NCI-H2081 (cell line): ENCODE data around the gene BARX2.

Experiments
- DNase-seq, 2 experiments: peaks; one replicate each; lab custom pipeline; 2025; lab: John Stamatoyannopoulos, UW

The BARX2 gene

DNA sequence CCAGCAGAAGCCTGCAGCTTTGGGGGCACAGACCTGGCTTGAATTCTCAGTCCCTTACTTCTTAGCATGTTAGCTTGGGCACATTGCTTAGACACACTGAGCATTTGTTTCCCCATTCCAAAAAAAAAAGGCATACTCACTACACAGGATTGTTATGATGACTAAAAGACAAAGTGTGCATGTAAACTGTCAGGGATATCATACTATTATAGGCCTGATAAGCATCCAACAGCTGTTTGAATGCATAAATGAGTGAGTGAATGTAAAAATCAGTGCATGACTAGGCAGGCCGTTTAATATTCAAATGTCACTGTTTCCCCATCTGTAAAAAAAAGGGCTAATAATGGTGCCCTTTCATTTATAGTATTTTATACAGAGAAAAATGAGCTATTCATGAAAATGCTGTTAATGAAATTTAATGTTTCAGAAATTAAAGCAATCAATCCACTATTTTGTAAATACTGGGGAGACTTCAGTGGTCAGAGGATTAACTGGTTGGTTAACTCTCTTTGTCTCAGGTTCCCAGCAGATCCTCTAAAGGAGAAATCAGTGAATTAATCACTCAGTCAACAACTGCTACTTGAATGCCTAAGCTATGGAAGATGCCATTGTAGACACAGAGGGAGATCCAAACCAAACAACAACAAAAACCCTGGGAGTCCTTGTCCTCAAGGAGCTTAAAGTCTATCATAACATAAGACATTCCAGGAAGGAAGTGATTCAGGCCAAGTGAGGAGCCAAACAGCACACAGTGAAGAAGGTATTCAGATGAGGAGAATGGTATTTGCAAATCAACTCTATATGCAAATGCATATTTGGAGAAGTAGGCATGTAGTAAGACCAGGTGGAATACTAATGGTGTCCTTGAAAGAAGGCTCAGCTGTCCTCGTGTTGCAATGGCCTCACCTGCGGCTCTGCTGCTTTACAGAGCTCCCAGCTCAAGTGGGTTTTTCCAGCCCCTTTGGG is 26.8 kb downstream of the BARX2 start:
- DNase-seq = no peak

DNA sequence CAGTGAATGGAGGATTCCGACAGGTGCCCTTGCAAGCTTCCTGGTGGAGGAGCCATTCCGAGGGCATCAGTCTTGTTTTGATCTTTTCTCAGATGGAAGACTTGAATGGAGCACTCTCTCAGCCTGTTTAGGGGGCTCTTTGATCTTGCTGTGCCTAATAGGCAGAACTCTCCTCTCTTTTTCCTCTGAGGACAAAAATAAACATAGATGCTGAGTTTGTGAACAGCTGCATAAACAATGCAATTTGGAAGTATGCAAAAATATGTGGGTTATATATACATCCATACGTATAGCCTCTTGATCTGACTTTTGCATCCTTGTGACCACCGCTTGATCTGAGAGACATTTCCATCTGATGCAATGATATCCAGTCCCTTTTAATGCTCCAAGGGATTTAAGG is 29.1 kb downstream of the BARX2 start:
- DNase-seq = no peak

DNA sequence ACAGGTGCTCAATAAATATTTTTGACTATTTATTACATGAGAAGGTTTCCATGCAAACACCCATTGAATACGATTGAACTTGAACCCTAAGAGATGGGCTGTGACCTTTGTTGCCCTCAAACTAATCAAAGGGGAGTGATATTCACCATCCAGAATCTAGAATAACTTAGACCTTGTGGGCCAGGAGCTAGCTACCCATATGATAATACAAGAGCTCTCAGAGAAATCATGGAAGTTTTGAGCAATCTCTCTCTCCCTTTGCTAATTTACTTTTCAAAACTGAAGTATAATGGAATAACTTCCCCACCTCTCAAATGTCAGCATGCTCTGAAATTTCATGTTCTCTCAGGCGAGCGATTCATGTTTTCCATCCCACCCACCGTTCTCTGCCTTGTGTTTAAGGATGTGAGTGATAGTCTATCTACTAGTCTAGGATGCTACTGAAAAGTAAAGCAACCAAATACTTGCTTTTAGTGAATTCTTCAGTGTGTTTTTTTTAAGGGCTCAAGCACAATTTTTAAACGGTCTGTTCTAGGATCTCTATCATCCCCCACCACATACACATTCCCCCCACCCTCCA is 33.3 kb downstream of the BARX2 start:
- no peak for DNase-seq

DNA sequence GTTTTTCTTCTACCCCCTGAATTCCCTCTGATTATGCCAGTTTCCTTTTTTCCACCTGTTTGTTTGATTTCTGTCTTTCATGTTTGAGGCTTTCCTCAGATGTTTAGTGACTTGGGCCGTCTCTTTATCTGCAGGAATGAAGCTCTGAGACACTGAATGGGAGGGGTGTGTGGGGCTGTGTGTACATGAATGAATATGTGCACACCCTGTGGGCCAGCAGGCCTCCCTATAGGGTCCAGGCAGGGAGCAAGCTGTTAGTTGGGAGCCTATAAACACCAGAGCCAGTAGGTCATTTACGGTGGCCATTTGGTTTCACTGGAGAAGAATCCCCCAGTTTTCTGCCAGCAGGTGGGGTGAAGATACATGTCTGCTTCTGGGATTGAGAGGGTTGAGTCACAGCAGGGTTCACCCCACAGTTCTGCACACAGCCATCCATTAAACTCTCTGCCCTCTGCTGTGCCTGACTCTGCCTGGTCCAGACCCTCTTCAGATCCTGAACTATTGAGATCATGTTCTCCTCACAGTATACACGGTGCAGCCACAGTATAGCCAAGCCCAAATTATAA is 34.8 kb downstream of the BARX2 start:
- DNase-seq = no peak

DNA sequence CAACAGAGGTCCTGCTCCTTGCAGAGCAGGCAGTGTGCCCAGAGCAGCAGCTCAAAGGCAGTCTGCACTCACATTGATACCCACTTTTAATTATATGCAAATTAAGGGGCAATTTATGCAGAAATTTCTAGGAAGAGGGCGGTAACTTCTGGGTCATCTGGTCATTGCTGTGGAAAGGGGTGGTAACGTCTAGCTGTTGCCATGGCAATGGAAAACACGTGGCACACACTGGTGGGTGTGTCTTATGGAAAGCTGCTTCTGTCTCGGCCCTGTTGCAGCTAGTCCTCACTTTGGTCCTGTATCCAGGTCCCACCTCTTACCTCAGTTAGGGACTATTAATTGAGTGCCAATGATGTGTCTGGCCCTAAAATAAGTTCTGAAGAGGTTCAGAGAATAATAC is 36.8 kb downstream of the BARX2 start:
- no peak for DNase-seq

DNA sequence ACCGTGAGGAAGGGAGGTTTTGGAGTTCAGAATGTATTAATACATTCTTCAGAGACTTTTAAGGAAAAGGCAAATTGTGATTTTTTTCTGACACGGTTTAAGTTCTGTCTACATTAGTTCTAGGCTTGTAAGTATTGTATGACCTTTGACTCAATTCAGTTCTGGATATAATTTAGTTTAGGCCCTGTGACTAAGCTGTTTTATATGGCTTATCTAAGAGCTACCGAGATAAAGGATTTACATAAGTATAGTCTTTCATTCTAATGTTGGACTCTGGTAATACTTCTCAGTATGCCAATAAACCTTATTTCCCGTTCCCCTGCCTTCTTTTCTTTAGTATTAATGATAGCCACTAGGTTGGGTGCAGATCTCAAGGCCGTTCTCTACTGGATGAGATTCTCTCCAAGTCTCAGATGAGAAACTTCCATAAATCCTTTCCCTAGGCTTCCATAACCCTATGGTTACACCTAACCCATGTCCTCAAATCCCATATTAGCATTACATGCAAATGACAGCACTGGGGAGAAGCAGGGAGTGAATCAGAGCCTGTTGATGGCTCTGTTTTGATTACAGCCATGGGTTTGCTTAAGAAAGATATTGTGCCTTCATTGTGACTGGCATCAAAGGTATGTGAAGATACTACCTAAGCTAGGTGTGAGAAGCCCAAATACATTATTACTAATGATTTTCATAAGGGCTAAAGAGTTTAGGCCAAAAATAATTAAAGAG is 38.7 kb downstream of the BARX2 start:
- no peak for DNase-seq

DNA sequence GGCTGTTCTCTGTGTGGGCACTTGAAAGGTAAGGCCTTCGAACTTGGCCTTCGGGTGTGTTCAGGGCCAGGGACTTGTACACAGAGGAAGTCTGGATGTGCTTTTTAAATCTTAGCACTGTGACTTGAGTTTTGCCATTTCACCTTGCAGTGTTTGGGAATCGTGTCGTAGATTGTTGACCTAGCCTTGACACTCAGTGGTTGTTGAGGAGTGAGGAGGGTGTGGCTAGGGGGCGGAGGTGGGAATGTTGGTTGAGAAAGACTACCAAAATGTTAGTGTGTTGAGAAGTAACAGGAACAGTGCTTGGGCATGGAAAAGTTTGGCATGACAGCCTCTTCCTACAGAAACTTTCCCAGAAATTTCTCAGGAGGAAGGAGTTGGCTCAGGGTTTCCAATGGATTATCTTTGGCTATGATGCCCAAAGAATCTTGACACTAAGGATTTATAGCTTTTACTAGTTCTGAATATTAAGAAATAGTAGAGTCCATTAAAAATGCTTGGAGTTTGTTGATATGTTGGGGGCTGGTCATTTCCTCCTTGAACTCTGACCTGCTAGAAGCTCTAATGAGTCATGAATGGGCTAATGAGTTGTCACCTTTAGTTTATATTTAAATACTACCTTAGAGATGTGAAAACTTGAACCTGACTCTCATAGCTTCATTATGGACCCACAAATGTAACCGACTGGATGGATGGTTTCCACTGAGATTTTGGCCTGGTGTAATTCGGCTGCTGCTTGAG is 40.6 kb downstream of the BARX2 start:
- DNase-seq = no peak

DNA sequence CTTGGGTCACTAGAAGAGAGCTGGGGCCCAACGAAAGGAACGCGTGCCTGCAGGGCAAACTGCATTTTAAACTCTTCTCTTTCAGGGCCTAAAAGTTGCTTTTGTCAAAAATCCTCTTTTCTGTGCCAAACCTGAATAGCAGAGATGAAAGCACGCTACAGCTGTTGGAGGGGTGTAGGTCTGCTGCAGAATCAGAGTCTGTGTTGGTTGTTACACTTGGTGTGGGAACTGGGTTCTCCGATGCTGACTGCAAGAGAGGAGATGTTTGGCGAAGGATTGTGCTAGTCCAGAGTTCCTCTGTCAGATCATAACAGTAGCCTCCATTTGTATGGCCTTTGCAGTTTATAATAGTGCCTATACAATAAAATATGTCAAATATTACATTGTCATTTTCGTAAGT is 41.8 kb downstream of the BARX2 start:
- no peak for DNase-seq

DNA sequence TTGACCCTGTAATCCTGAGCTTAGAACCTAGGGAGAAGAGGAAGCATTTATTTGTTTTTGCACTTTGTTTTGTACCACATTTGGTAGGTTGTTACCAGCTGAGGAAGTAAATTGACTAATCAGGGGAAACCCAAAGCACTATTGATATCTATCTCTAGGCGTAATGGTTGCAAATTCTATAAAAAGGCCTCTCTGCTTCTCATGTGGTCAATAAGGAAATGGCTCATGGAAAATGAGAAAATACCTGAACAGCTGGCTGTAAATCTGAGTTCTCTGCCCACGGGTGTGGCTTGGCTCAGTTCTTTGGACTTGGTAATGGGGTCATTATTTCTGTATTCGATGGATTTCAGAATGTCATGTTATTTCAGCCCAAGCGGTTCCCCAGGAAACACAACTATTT is 42.4 kb downstream of the BARX2 start:
- no peak for DNase-seq

DNA sequence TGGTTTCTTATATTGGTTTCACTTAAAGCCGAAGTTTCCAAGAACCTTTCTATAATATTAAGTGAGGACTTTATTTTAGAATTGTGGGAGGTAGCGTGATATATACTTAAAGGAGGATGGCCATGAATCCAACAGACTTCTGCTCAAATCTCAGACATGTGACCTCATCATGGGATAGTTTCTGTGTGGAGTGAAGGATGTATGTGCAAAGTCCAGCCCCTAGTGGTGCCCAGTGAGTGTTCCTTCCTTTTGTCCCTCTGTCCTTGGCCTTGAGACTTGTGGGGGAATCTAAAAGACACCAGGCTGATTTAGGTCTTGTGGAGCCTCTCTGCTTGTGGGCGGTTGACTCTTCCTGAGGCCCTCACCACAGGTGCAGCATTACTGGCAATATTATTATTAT is 43.7 kb downstream of the BARX2 start:
- no peak for DNase-seq

DNA sequence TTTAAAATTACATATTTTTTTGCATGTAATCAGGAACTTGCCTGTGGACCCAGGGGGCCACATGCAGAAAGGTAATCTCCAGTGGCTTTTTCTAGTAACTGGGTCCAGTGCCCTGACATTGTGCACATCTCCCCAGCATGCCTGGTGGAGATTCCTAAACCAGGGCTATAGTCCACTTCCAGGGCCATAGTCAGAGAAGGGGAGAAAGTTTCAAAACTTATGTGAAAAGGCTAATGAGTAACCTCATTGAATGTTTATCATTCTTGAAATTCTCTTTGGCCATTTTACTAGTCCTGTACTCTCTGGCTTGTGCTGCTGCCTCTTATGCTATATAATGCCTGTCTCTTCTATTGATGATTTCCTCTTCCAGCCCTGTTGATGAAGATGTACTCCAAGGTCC is 47.8 kb downstream of the BARX2 start:
- no peak for DNase-seq

DNA sequence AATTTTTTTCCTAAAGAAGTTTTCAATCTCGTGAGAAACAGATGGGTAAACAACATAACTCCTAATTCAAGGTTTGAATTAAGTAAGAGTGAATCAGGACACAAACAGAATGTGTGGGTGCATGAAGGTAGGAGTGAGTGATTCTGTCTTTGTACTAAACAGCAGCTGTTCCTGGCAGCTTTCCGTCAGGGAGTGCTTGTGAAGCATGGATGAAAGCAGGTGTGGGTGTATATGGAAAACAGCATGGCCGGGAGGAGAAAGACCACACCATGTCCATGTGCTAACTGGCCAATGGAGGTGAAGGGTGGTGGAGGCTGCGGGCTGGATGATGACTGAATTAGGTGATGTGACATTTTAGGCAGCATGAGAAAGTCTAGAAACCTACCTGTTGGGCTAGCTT is 49.6 kb downstream of the BARX2 start:
- DNase-seq = no peak

DNA sequence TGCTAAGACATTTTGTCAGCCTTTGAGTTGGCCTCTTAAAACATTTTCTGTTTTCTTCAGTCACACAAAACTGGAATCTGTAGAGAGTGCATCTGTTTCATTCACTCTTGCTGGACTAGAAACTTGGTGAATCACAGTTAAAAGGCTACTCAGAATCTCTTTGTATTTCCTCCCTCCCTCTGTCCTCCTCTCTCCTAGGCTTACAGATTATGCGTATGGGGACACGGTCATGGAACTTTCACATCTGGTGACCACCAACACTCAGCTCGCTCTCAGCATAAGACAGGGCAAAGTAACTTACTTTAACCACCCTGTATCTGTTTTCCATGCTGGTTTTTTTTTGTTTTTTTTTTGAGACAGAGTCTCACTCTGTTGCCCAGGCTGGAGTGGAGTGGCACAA is 50.4 kb downstream of the BARX2 start:
- DNase-seq = no peak

DNA sequence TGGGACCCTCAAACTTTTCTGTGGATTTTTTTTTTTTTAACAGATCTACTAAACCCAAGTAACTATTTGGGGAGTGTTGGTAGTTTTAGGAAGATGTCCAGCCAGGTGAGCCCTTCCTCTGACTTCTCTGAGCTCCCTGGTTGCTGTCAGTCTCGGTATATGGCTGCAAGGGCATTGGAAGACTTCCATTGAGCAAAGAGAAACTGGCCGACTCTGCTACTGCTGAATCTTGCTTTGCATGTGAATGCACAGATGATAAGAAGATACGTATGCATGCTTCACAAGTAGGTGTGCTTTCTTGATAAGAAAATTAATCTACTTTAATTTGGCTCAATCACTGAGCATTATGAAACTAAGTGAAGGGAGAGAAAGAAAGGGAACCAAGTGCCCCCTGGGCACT is 51.1 kb downstream of the BARX2 start:
- DNase-seq = no peak

DNA sequence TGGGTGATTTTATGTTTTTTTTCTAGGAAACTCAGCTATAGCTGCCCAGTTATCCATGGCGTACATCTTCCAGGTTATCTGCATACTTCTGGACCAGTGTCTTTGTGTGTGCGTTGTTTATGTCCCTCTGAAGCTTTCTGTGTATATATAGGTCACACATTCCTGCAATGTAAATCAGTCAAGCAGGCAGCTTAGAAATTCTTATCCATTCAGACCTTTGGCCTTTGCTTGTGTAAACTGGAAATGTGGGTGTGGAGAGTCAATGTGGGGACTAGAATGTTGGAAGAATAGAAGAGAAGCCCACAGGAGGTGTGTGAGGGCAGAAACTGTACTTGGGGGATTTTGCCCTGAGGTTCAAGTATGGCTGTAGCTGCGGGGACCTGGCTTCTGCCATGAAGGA is 51.7 kb downstream of the BARX2 start:
- DNase-seq = no peak

DNA sequence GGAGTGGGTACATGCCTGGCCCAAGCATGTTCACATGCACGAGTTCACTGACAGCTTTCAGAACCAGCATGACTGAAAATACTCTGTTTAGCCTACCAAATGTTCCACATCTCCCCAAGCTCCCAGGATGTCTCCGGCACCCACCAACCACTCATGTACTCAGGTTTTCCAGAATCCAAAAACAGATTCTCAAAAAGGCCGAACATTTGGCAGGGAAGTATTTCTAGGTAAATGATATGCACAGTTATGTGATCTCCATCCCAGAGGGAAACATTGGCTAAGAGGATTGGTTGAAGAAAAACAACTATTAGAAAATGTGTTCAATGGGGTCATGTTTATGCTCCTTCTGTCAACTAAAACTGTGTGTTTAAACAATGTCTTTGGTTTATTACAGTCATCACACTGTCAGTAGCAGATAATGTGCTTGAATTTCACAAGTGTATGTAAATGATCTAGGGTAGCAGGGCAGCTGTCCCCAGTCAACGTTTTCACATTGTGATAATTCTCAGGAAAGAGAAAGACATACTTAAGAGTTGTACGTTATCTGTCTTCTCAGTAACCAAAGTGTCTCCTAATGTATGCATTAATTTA is 52.3 kb downstream of the BARX2 start:
- DNase-seq = no peak

DNA sequence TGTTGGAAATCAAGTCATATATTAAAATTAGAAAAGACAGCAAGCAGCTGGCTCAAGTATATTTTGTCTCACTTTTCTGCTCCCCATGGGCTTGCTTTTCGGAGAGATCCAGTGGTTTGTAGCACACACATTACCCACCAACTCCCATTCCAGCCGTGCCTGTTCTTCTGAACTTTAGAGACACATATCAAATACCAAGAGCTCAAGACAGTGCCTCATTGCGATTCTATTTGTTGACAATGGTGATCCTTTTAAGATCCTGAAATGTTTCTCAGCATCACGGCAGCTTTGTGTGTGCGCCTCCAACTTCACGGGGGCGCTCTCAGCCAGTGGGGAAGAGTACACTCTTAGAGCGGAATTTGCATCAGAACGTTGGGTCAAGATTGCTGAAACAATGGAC is 52.9 kb downstream of the BARX2 start:
- no peak for DNase-seq

DNA sequence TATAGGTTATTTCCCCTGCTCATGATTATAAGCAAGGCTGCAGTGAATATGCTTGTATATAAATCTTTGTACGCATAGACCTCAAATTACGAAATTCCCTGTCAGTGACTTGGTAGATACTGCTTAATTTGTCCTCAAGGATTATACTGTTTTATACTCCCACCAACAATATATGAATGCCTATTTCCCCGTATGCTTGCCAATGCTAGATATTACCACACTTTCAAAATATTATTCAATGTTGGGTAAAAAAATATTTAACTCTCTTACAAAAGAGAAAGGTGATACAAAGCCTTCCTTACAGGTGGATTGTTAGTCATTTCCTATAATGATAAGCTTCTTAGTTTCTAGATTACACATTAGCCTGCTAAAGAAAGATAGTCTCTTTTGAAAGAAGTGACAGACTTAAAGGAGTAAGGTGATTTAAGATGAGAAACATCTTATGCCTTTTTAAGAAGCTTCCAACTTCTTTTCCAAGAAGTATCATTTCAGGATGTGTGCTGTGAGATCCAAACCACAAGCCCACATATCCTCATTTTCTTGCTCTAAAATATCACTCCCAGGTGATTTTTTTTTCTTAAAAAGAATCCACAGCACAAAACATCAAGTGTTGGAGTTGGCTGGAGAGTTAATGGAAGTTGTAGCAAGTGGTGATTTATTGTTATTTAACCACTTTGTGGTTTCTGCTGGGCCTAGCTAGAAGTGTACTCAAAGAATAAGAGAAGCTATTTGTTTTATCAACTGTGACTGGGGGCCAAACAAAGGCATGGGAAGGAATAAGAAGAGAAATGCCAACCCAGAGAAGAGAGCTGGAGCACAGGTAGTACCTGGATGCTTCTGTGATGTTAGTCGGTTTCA is 59.2 kb downstream of the BARX2 start:
- no peak for DNase-seq

DNA sequence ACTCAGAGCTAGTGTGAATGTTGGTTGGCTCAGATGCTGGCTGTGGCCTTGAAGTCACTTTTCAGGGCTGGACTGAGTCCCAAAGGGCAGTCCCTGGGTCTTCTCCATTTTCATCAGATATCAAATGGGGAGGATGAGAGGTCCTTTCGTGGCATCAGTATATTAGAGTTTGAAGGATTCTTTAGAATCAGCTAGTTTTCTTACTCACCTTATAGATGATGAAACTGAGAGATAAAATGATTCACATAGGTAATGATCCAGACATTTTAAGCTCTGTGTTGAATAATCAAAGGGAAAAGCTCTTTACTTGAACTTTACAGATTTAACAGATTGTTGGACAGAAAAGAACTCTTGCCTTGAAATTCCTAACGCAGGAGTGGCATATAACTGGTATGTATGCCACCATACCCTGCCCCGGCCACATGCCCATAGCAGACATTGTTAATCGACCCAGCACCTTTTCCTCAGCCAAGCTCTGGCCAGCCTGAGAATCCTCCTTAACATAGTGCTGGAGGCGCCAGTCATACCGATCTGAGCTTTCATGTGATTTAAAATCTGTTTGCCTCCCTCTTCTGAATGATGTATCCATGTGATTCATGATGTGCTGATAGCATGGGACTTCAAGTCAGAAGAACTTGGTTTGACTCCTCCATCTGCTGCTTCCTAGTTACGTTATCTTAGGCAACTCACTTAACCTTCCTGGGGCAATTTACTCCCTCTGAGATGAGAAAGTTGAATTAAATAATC is 60.0 kb downstream of the BARX2 start:
- no peak for DNase-seq

DNA sequence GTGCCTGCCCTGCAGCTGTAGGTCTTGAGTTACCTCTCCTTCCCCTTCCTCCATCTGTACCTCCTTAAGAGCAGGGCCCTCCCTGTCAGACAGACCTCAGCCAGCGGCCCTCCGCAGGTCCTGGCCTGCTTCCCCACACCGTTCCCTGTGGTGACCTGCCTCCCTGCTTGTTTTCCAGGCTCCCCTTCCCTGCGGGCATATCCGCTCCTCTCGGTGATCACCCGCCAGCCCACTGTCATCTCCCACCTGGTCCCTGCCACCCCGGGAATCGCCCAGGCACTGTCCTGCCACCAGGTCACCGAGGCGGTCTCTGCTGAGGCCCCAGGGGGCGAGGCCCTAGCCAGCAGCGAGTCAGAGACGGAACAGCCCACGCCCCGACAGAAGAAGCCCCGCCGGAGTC is 60.9 kb downstream of the BARX2 start:
- no peak for DNase-seq
